K562 (cell line): ENCODE measurements around the gene TCF7. TPM values are rescaled to one million over a fixed set of nuclear protein-coding genes. Genes with fewer than 3 reads are reported as not detected.

ENCODE experiments used
- BHLHE40 ChIP-seq: IDR thresholded peaks from 2 replicates; pipeline ENCODE4 v1.6.1; 2011; ENCODE audit warnings: low read length, improper control_type of control experiment
- E4F1 ChIP-seq: fragments of 250-450 bp; sonication (Bioruptor Pico); IDR thresholded peaks from 2 replicates; pipeline ENCODE4 v1.5.0; 2021; ENCODE audit warnings: mild to moderate bottlenecking, borderline replicate concordance
- HDAC1 ChIP-seq, 2 experiments: fragments of 450-650 bp; IDR thresholded peaks; 2 replicates each; pipeline ENCODE4 v1.6.1; 2016 to 2017; ENCODE audit warnings: inconsistent platforms in 1 of 2, mild to moderate bottlenecking in 1 of 2, moderate library complexity in 1 of 2
- MEF2A ChIP-seq: IDR thresholded peaks from 2 replicates; pipeline ENCODE4 v1.6.1; 2011; ENCODE audit warnings: low read depth, mild to moderate bottlenecking, low read length, moderate library complexity; ENCODE audit not compliant: control insufficient read depth
- MEF2D ChIP-seq: conservative IDR thresholded peaks from 2 replicates; pipeline ENCODE4 v1.6.1; 2016; ENCODE audit warnings: low read depth, missing genetic modification characterization, missing compliant biosample characterization
- NCOA2 ChIP-seq, 2 experiments: fragments of 450-650 bp; IDR thresholded peaks; 2 replicates each; pipeline ENCODE4 v1.6.1; 2018; ENCODE audit warnings: mild to moderate bottlenecking in 2 of 2, moderate library complexity in 1 of 2; ENCODE audit not compliant: partially characterized antibody in 2 of 2
- PHF20 ChIP-seq: fragments of 450-650 bp; IDR thresholded peaks from 2 replicates; pipeline ENCODE4 v1.6.1; 2018; ENCODE audit not compliant: partially characterized antibody
- RBM22 ChIP-seq: fragments of 200-400 bp; formaldehyde crosslinking; IDR thresholded peaks from 2 replicates; pipeline ENCODE4 v1.6.1; 2018; ENCODE audit warnings: low read length, low read depth; ENCODE audit not compliant: poor library complexity, severe bottlenecking
- RREB1 ChIP-seq: fragments of 250-450 bp; sonication (Bioruptor Pico); IDR thresholded peaks from 2 replicates; pipeline ENCODE4 v1.4.0; 2020
- YY1 ChIP-seq, 3 experiments: IDR thresholded peaks; 2 replicates each; pipeline ENCODE4 v1.6.1; 2011; ENCODE audit warnings: low read length in 2 of 3, mild to moderate bottlenecking in 2 of 3, moderate library complexity in 2 of 3, borderline replicate concordance in 1 of 3, control low read depth in 1 of 3, low read depth in 1 of 3; ENCODE audit not compliant: insufficient read depth in 3 of 3, insufficient replicate concordance in 2 of 3, control insufficient read depth in 1 of 3, insufficient read length in 1 of 3; ENCODE audit errors: extremely low read depth in 1 of 3
- ZNF395 ChIP-seq: fragments of 200-800 bp; sonication (Bioruptor generic); IDR thresholded peaks from 2 replicates; pipeline ENCODE4 v1.6.1; 2017; ENCODE audit warnings: missing genetic modification characterization, missing compliant biosample characterization
- ZNF740 ChIP-seq, 3 experiments: fragments of 200-800 bp in 1 of 3; sonication (Bioruptor generic) in 1 of 3; sonication (generic) in 1 of 3; formaldehyde crosslinking in 1 of 3; IDR thresholded peaks; 2 replicates each; pipeline versions ENCODE4 v1.6.1 to v1.8.0; 2016 to 2022; ENCODE audit warnings: mild to moderate bottlenecking in 2 of 3, missing compliant biosample characterization in 2 of 3, missing genetic modification characterization in 2 of 3, missing genetic modification reagents in 1 of 3
- polyA plus RNA-seq, 8 experiments: library from polyadenylated mRNA; depleted of rRNA in 4 of 8; stranded (reverse) in 5 of 8; unstranded in 3 of 8; fragments of >200 nt; fragmentation: Nextera tagmentation in 2 of 8; fragmentation: Illumina TruSeq in 1 of 8; extraction: Ambion mirVana in 2 of 8; extraction: Trizol in 1 of 8; gene quantifications; 2 replicates each; pipeline versions ENCODE4 v1.2.1 to v1.2.3, GENCODE V29; 2011 to 2014; ENCODE audit warnings: inconsistent platforms in 1 of 8, missing spikeins in 1 of 8
- total RNA-seq, 7 experiments: library from RNA; depleted of rRNA in 6 of 7; stranded (reverse); fragments of >200 nt in 6 of 7; fragmentation: Illumina TruSeq in 2 of 7; extraction: Trizol in 2 of 7; gene quantifications; 2 replicates each; pipeline versions ENCODE4 v1.2.1 to v1.2.3, GENCODE V29; 2011 to 2021; ENCODE audit warnings: low replicate concordance in 1 of 7

TCF7 gene
- total and polyA plus RNA-seq, 9 of the 15 experiments (the other 6 are each of a cell fraction or from before 2014, with no cell fraction given), result 1.6 to 14.9 (median 4.2) TPM

GRCh38 chr5:134177369-134178095 is 63.1 kb downstream of the TCF7 start (continued):
- TF ChIP-seq E4F1 (CRISPR knock-in tag), result no peak
- peak; percentile 24 for TF ChIP-seq PHF20
- no peak for TF ChIP-seq NCOA2 (IDR thresholded peaks at IDR 0.05; ENCODE audit: partially characterized antibody in 2 of 2)
- peak in 1 of 2 experiments; percentile 21; a peak in 2 of 4 replicates for TF ChIP-seq HDAC1 (IDR thresholded peaks at IDR 0.05)
- no peak for TF ChIP-seq RBM22
- 0 out of 2 replicates have a peak, but pooled peaks have one; percentile 37 for TF ChIP-seq ZNF740 (CRISPR knock-in tag; IDR thresholded peaks at IDR 0.05)
- TF ChIP-seq ZNF740 (tag; IDR thresholded peaks at IDR 0.05), result no peak
- TF ChIP-seq MEF2D (tag), result no peak
- 0 out of 2 replicates have a peak, but pooled peaks have one; percentile 12 for TF ChIP-seq ZNF395
- peak in 1 of 3 experiments; percentile 8 for TF ChIP-seq YY1 (IDR thresholded peaks at IDR 0.05; ENCODE audit: borderline replicate concordance in 1 of 3, control insufficient read depth in 1 of 3, extremely low read depth in 1 of 3, insufficient read depth in 3 of 3, insufficient read length in 1 of 3, insufficient replicate concordance in 2 of 3, low read depth in 1 of 3, low read length in 2 of 3)
- TF ChIP-seq RREB1 (CRISPR knock-in tag), result no peak
- no peak for TF ChIP-seq MEF2A
- peak; percentile 57; the same call in 1 of the 2 replicates for TF ChIP-seq BHLHE40
